HepG2 (cell line): ENCODE measurements around the gene CDKN1C. TPM values are rescaled to one million over a fixed set of nuclear protein-coding genes. Genes with fewer than 3 reads are reported as not detected.

Source experiments
- ATAC-seq: fragments of 200-7000 bp; cut with Tn5 transposase; 3 replicates; pipeline ENCODE4 v1.9.1; 2020; ENCODE audit warnings: mild to moderate bottlenecking, moderate library complexity
- BruUV-seq: library from RNA; stranded (reverse); fragments of 400-500 nt; replicated peaks from 2 replicates; lab custom pipeline; 2021; lab: Mats Ljungman, UMichigan
- CTCF ChIA-PET: fragments of 300-600 bp; formaldehyde crosslinking; extraction: SDS; loops from one replicate; lab custom pipeline; 2021; ENCODE audit warnings: low total read pairs, inconsistent platforms, low intra/inter-chr PET ratio; lab: Yijun Ruan, JAX
- POLR2A ChIA-PET: fragments of 350-600 bp; sonication (Branson Sonifier 250); formaldehyde crosslinking; loops from one replicate; lab custom pipeline; 2020; ENCODE audit warnings: antibody characterized with exemption, inconsistent platforms; lab: Yijun Ruan, JAX
- DNase-seq: peaks from one replicate; pipeline ENCODE4 v3.0.0-alpha.2; 2015; ENCODE audit warnings: low spot score
- FAIRE-seq: peaks from 3 replicates; lab custom pipeline; 2011; peaks lifted over from hg19 to GRCh38; lab: Jason Lieb, UNC
- H2AFZ ChIP-seq: one replicate; pipeline ENCODE4 v1.6.1; 2011; ENCODE audit warnings: low read length, inconsistent platforms
- H3K27ac ChIP-seq: fragments of 300-600 bp; 3 replicates; pipeline ENCODE4 v1.8.0; 2011; ENCODE audit warnings: mixed run types, mild to moderate bottlenecking, mixed read lengths, low read length, inconsistent platforms; ENCODE audit not compliant: insufficient read depth; ENCODE audit errors: extremely low read length
- H3K27me3 ChIP-seq, 2 experiments: fragments of 200-600 bp in 1 of 2; 2 replicates in 1 of 2; 3 replicates in 1 of 2; pipeline versions ENCODE4 v1.6.0 to v1.8.0; 2011; ENCODE audit warnings: low read length in 2 of 2, mild to moderate bottlenecking in 2 of 2, moderate library complexity in 2 of 2, inconsistent platforms in 1 of 2; ENCODE audit not compliant: insufficient read depth in 2 of 2, control insufficient read depth in 1 of 2
- H3K36me3 ChIP-seq, 2 experiments: fragments of 200-600 bp in 1 of 2; replicated peaks in 1 of 2; 2 replicates in 1 of 2; 3 replicates in 1 of 2; pipeline versions ENCODE4 v1.5.1 to v1.8.0; 2011; ENCODE audit warnings: low read length in 2 of 2, inconsistent platforms in 1 of 2; ENCODE audit not compliant: insufficient read depth in 2 of 2, control insufficient read depth in 1 of 2
- H3K4me1 ChIP-seq: 2 replicates; pipeline ENCODE4 v1.5.1; 2012; ENCODE audit warnings: low read length, inconsistent platforms; ENCODE audit not compliant: insufficient read depth
- H3K4me2 ChIP-seq: 2 replicates; pipeline ENCODE4 v1.6.0; 2011; ENCODE audit warnings: low read depth, low read length, inconsistent platforms
- H3K4me3 ChIP-seq, 3 experiments: fragments of 200-600 bp in 1 of 3; sonication (generic), shearing (Covaris generic) in 1 of 3; replicated peaks in 1 of 3; 2 replicates each; pipeline ENCODE4 v1.5.1; 2011 to 2016; ENCODE audit warnings: low read length in 3 of 3, inconsistent platforms in 2 of 3, low read depth in 2 of 3, mild to moderate bottlenecking in 2 of 3, control low read depth in 1 of 3, mixed read lengths in 1 of 3; ENCODE audit not compliant: insufficient read depth in 1 of 3
- H3K79me2 ChIP-seq: one replicate; pipeline ENCODE4 v1.6.1; 2011; ENCODE audit warnings: low read length, inconsistent platforms; ENCODE audit not compliant: insufficient read depth
- H3K9ac ChIP-seq: 2 replicates; pipeline ENCODE4 v1.6.0; 2011; ENCODE audit warnings: mild to moderate bottlenecking, low read depth, low read length, inconsistent platforms; ENCODE audit not compliant: insufficient read depth
- H3K9me3 ChIP-seq: 2 replicates; pipeline ENCODE4 v1.5.1; 2012; ENCODE audit warnings: mild to moderate bottlenecking, low read length
- H4K20me1 ChIP-seq: 2 replicates; pipeline ENCODE4 v1.6.0; 2011; ENCODE audit warnings: inconsistent platforms, mild to moderate bottlenecking, low read length, moderate library complexity; ENCODE audit not compliant: insufficient read depth
- DMAP1 ChIP-seq: IDR thresholded peaks from 2 replicates; pipeline ENCODE4 v1.6.1; 2016
- FOSL2 ChIP-seq: sonication (generic); formaldehyde crosslinking; IDR thresholded peaks from 2 replicates; pipeline ENCODE4 v1.4.0; 2020; ENCODE audit warnings: missing genetic modification reagents
- HNRNPK ChIP-seq: fragments of 200-400 bp; formaldehyde crosslinking; IDR thresholded peaks from 2 replicates; pipeline ENCODE4 v1.6.1; 2018; ENCODE audit warnings: low read length, low read depth, moderate library complexity, mild to moderate bottlenecking; ENCODE audit not compliant: poor library complexity, severe bottlenecking
- RBFOX2 ChIP-seq: fragments of 200-400 bp; formaldehyde crosslinking; IDR thresholded peaks from 2 replicates; pipeline ENCODE4 v1.6.1; 2017; ENCODE audit warnings: low read depth, mild to moderate bottlenecking, low read length
- RELA ChIP-seq: sonication (generic); formaldehyde crosslinking; IDR thresholded peaks from 2 replicates; pipeline ENCODE4 v1.4.0; 2020; ENCODE audit warnings: missing genetic modification reagents
- TBX3 ChIP-seq: fragments of 450-650 bp; IDR thresholded peaks from 2 replicates; pipeline ENCODE4 v1.6.1; 2017; ENCODE audit warnings: antibody characterized with exemption, mild to moderate bottlenecking, inconsistent platforms, borderline replicate concordance
- ZFP90 ChIP-seq: sonication (generic); formaldehyde crosslinking; IDR thresholded peaks from 2 replicates; pipeline ENCODE4 v1.8.0; 2022; ENCODE audit warnings: missing genetic modification reagents, mild to moderate bottlenecking, inconsistent platforms, borderline replicate concordance
- ZFY ChIP-seq: sonication (generic); formaldehyde crosslinking; IDR thresholded peaks from 2 replicates; pipeline ENCODE4 v1.4.0; 2020; ENCODE audit warnings: missing genetic modification reagents
- ZNF121 ChIP-seq: sonication (generic); formaldehyde crosslinking; IDR thresholded peaks from 2 replicates; pipeline ENCODE4 v1.5.0; 2020; ENCODE audit warnings: mild to moderate bottlenecking, missing genetic modification reagents
- ZNF547 ChIP-seq: sonication (generic); formaldehyde crosslinking; IDR thresholded peaks from 2 replicates; pipeline ENCODE4 v1.5.1; 2020; ENCODE audit warnings: mild to moderate bottlenecking, missing genetic modification reagents
- ZNF775 ChIP-seq: sonication (generic); formaldehyde crosslinking; IDR thresholded peaks from 2 replicates; pipeline ENCODE4 v1.4.0; 2020; ENCODE audit warnings: missing genetic modification reagents, mild to moderate bottlenecking, moderate library complexity, borderline replicate concordance
- ZNF777 ChIP-seq: sonication (generic); formaldehyde crosslinking; IDR thresholded peaks from 2 replicates; pipeline ENCODE4 v1.4.0; 2020; ENCODE audit warnings: missing genetic modification reagents
- WGBS: methylation state at CpG from one replicate; pipeline ENCODE4 v1.1.6; 2017; ENCODE audit warnings: low lambda C conversion rate; 5-methylcytosine and 5-hydroxymethylcytosine counted together
- in situ Hi-C: cut with HindIII; loops from 2 replicates; pipeline ENCODE4 v1.10.0; 2017; ENCODE audit warnings: low pct_unique_long_range_greater_than_20kb; ENCODE audit not compliant: extremely low pct_ligation_motif_present
- intact Hi-C: fragments of 100-400 bp; cut with micrococcal nuclease; formaldehyde crosslinking; loops from one replicate; pipeline ENCODE4 v1.10.0; 2022; ENCODE audit not compliant: unreplicated experiment
- polyA plus RNA-seq, 8 experiments: library from polyadenylated mRNA; depleted of rRNA in 3 of 8; stranded (reverse) in 7 of 8; unstranded in 1 of 8; fragments of >200 nt; fragmentation: Illumina TruSeq in 4 of 8; extraction: Trizol in 4 of 8; gene quantifications; 2 replicates each; pipeline versions ENCODE4 v1.2.1 to v1.2.3, GENCODE V29; 2011 to 2016; ENCODE audit warnings: low read depth in 4 of 8, missing spikeins in 1 of 8, mixed read lengths in 1 of 8; ENCODE audit not compliant: insufficient read depth in 1 of 8
- total RNA-seq, 5 experiments: library from RNA; depleted of rRNA; stranded (reverse); fragments of >200 nt; fragmentation: Illumina TruSeq; extraction: Trizol; gene quantifications; 2 replicates each; pipeline ENCODE4 v1.2.3, GENCODE V29; 2016; ENCODE audit warnings: low read depth in 1 of 5
- TF ChIP-seq, protein P1 (sequence below): sonication (generic); formaldehyde crosslinking; IDR thresholded peaks from 2 replicates; pipeline ENCODE4 v1.4.0; 2020; ENCODE audit warnings: missing genetic modification reagents
- TF ChIP-seq, protein P2 (sequence below): sonication (generic); formaldehyde crosslinking; IDR thresholded peaks from 2 replicates; pipeline ENCODE4 v1.4.0; 2020; ENCODE audit warnings: missing genetic modification reagents
- TF ChIP-seq, protein P3 (sequence below): fragments of 450-650 bp; IDR thresholded peaks from 2 replicates; pipeline ENCODE4 v1.6.1; 2017
- TF ChIP-seq, protein P4 (sequence below): sonication (generic); formaldehyde crosslinking; IDR thresholded peaks from 2 replicates; pipeline ENCODE4 v1.8.0; 2022; ENCODE audit warnings: low read depth, missing genetic modification reagents

Gene CDKN1C
- total and polyA plus RNA-seq, 2 of the 13 experiments (the other 11 are each of a cell fraction or from before 2014, with no cell fraction given) = not detected

DNA sequence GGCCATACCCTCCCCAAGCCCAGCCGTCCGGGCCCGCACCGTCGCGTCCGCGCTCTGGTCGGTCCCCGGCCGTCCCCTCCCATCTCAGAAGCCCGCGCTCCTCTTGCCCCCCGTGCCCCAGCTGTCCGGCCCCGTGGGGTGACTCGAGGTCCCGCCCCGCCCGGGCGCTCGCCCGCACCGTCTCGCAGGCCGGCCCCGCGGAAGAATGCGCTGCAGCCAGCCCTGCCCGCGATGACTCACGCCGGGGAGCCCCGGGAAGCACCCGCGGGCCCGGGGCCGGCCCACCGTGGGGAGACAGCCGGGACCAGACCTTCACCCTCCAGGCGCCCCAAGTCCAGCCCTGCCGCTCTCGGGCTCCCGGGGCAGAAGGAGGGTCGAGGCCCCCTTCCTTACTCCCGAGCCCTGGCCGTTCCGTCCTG, 44.0 kb upstream of the CDKN1C start:
- H3K36me3 ChIP-seq = no peaks in the 10 kb centered on the region
- CTCF ChIA-PET = interaction anchor here (1.6 to 1.7 kb wide), 3 partner anchors 37 to 397 kb away, joined by 5 to 15 read pairs (median 11); no protein-coding TSS in a partner anchor
- FAIRE-seq (no peak), ATAC-seq (peak; percentile 2; the same call in 1 of the 3 replicates), DNase-seq (no peak)
- POLR2A ChIA-PET = interaction anchor here (1.1 to 2.3 kb wide), 3 partner anchors 27 to 63 kb away, joined by 4 to 18 read pairs (median 5); partner anchors contain the start of gene NAP1L4
- peaks cover 20% of the 10 kb centered on the region for H3K4me1 ChIP-seq
- BruUV-seq = no TSS peak
- no peaks in the 10 kb centered on the region for H4K20me1 ChIP-seq
- peak overlapping the region; percentile 47; the same call in 1 of the 2 replicates for H3K9ac ChIP-seq
- H2AFZ ChIP-seq = no peak overlapping the region
- no peaks in the 10 kb centered on the region for H3K9me3 ChIP-seq
- intact Hi-C loops (no loop called here), in situ Hi-C loops (no loop called here)
- no peaks in the 10 kb centered on the region for H3K79me2 ChIP-seq
- peak overlapping the region; percentile 88 for H3K4me2 ChIP-seq
- 55% methylated on average over 25 of the region's 48 CpGs for WGBS
- H3K27ac ChIP-seq = no peak overlapping the region
- H3K27me3 ChIP-seq = peaks cover 7 to 32% of the 10 kb centered on the region in 2 experiments
- peak overlapping the region in 2 of 3 experiments; percentile 25 to 70; a peak in 2 of 6 replicates for H3K4me3 ChIP-seq
- TF ChIP-seq, protein P1, sequence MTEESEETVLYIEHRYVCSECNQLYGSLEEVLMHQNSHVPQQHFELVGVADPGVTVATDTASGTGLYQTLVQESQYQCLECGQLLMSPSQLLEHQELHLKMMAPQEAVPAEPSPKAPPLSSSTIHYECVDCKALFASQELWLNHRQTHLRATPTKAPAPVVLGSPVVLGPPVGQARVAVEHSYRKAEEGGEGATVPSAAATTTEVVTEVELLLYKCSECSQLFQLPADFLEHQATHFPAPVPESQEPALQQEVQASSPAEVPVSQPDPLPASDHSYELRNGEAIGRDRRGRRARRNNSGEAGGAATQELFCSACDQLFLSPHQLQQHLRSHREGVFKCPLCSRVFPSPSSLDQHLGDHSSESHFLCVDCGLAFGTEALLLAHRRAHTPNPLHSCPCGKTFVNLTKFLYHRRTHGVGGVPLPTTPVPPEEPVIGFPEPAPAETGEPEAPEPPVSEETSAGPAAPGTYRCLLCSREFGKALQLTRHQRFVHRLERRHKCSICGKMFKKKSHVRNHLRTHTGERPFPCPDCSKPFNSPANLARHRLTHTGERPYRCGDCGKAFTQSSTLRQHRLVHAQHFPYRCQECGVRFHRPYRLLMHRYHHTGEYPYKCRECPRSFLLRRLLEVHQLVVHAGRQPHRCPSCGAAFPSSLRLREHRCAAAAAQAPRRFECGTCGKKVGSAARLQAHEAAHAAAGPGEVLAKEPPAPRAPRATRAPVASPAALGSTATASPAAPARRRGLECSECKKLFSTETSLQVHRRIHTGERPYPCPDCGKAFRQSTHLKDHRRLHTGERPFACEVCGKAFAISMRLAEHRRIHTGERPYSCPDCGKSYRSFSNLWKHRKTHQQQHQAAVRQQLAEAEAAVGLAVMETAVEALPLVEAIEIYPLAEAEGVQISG (CRISPR knock-in tag) = no peak
- TF ChIP-seq ZNF121 (CRISPR knock-in tag) (peak; percentile 45; the same call in 1 of the 2 replicates), ZFY (CRISPR knock-in tag) (peak; percentile 18; the same call in 1 of the 2 replicates), RBFOX2 (peak; percentile 43), TBX3 (no peak), ZNF777 (CRISPR knock-in tag) (peak; percentile 75; the same call in 1 of the 2 replicates), RELA (CRISPR knock-in tag) (no peak), ZFP90 (CRISPR knock-in tag) (no peak), HNRNPK (peak; percentile 24), FOSL2 (peak; percentile 70), DMAP1 (CRISPR knock-in tag) (no peak), ZNF547 (0 out of 2 replicates have a peak, but pooled peaks have one; percentile 1), ZNF775 (no peak)
- TF ChIP-seq, protein P2, sequence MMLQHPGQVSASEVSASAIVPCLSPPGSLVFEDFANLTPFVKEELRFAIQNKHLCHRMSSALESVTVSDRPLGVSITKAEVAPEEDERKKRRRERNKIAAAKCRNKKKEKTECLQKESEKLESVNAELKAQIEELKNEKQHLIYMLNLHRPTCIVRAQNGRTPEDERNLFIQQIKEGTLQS (CRISPR knock-in tag) = no peak
- TF ChIP-seq, protein P3, sequence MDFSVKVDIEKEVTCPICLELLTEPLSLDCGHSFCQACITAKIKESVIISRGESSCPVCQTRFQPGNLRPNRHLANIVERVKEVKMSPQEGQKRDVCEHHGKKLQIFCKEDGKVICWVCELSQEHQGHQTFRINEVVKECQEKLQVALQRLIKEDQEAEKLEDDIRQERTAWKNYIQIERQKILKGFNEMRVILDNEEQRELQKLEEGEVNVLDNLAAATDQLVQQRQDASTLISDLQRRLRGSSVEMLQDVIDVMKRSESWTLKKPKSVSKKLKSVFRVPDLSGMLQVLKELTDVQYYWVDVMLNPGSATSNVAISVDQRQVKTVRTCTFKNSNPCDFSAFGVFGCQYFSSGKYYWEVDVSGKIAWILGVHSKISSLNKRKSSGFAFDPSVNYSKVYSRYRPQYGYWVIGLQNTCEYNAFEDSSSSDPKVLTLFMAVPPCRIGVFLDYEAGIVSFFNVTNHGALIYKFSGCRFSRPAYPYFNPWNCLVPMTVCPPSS = no peak
- TF ChIP-seq, protein P4, sequence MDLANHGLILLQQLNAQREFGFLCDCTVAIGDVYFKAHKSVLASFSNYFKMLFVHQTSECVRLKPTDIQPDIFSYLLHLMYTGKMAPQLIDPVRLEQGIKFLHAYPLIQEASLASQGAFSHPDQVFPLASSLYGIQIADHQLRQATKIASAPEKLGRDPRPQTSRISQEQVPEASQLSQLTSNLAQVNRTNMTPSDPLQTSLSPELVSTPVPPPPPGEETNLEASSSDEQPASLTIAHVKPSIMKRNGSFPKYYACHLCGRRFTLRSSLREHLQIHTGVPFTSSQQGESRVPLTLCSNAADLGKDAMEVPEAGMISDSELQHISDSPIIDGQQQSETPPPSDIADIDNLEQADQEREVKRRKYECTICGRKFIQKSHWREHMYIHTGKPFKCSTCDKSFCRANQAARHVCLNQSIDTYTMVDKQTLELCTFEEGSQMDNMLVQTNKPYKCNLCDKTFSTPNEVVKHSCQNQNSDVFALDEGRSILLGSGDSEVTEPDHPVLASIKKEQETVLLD = 0 out of 2 replicates have a peak, but pooled peaks have one; percentile 23
